Parathyroid adenoma (tissue), 2 donors: ENCODE data around the gene TUBA4A.
A peak's percentile ranks its signal among the peaks of the same experiment; 100 is the strongest.

ENCODE experiments used
- H2AFZ ChIP-seq: fragments of 300-600 bp; sonication (generic); one replicate; pipeline ENCODE4 v1.7.0; 2017; ENCODE audit warnings: antibody characterized with exemption, mild to moderate bottlenecking
- H3K27ac ChIP-seq: fragments of 300-600 bp; sonication (generic); one replicate; pipeline ENCODE4 v1.7.0; 2017
- H3K27me3 ChIP-seq: fragments of 300-600 bp; sonication (generic); one replicate; pipeline ENCODE4 v1.7.0; 2017; ENCODE audit warnings: low read length; ENCODE audit not compliant: control insufficient read depth, insufficient read depth
- H3K36me3 ChIP-seq: fragments of 300-600 bp; sonication (generic); one replicate; pipeline ENCODE4 v1.7.0; 2017; ENCODE audit warnings: low read length; ENCODE audit not compliant: control insufficient read depth, insufficient read depth
- H3K4me1 ChIP-seq: fragments of 300-600 bp; sonication (generic); one replicate; pipeline ENCODE4 v1.7.0; 2017; ENCODE audit warnings: control low read depth
- H3K4me2 ChIP-seq: fragments of 300-600 bp; sonication (generic); one replicate; pipeline ENCODE4 v1.7.0; 2017; ENCODE audit warnings: low read length
- H3K4me3 ChIP-seq: fragments of 300-600 bp; sonication (generic); one replicate; pipeline ENCODE4 v1.7.0; 2017; ENCODE audit warnings: low read depth, low read length
- H3K79me2 ChIP-seq: fragments of 300-600 bp; sonication (generic); one replicate; pipeline ENCODE4 v1.7.0; 2017; ENCODE audit warnings: control low read depth
- H3K9ac ChIP-seq: fragments of 300-600 bp; sonication (generic); one replicate; pipeline ENCODE4 v1.7.0; 2017; ENCODE audit warnings: mild to moderate bottlenecking
- H3K9me3 ChIP-seq: fragments of 300-600 bp; sonication (generic); one replicate; pipeline ENCODE4 v1.7.0; 2017; ENCODE audit warnings: low read length; ENCODE audit not compliant: control insufficient read depth
- CTCF ChIP-seq: fragments of 300-600 bp; sonication (generic); IDR thresholded peaks from one replicate; pipeline ENCODE4 v1.7.0; 2017; ENCODE audit warnings: antibody characterized with exemption, mild to moderate bottlenecking
- donor health status: primary hyperparathyroidism.

TUBA4A gene

GRCh38 chr2:219280651-219281050 lies 26.9 kb upstream of the TUBA4A start:
- Histone ChIP-seq H3K4me3 (no peak overlapping the region), H3K9ac (no peak overlapping the region), H3K79me2 (no peaks in the 10 kb centered on the region), H3K36me3 (no peaks in the 10 kb centered on the region), H3K9me3 (no peaks in the 10 kb centered on the region), H3K4me1 (peaks cover 16% of the 10 kb centered on the region), H3K4me2 (no peak overlapping the region), H3K27me3 (no peaks in the 10 kb centered on the region), H2AFZ (no peak overlapping the region), H3K27ac (no peak overlapping the region)
- TF ChIP-seq CTCF: no peak

GRCh38 chr2:219279916-219280516 lies 26.3 kb upstream of the TUBA4A start:
- Histone ChIP-seq H3K9me3 (no peaks in the 10 kb centered on the region), H3K79me2 (no peaks in the 10 kb centered on the region), H3K4me2 (peak overlapping the region; percentile 69), H3K27me3 (no peaks in the 10 kb centered on the region), H2AFZ (peak overlapping the region; percentile 74), H3K36me3 (no peaks in the 10 kb centered on the region), H3K4me1 (peaks cover 16% of the 10 kb centered on the region), H3K9ac (peak overlapping the region; percentile 68), H3K4me3 (peak overlapping the region; percentile 72), H3K27ac (peak overlapping the region; percentile 82)
- TF ChIP-seq CTCF: no peak

- no peaks in the 10 kb centered on the region for H3K9me3 ChIP-seq
- peak within 1 kb of the TSS; percentile 72 for H3K4me3 ChIP-seq
- H3K27me3 ChIP-seq: no peaks in the 10 kb centered on the region
- peaks cover 20% of the 10 kb centered on the region for H3K4me1 ChIP-seq
- TF ChIP-seq CTCF: no peak
- peak within 1 kb of the TSS; percentile 69 for H3K4me2 ChIP-seq
- peak within 1 kb of the TSS; percentile 82 for H3K27ac ChIP-seq
- H2AFZ ChIP-seq: peak within 1 kb of the TSS; percentile 74
- no peaks in the 10 kb centered on the region for H3K79me2 ChIP-seq
- H3K36me3 ChIP-seq: no peaks in the 10 kb centered on the region
- H3K9ac ChIP-seq: peak within 1 kb of the TSS; percentile 68
These were observed 25.6 kb upstream of the TUBA4A start, which contains the start of gene DNAJB2 for GRCh38 chr2:219279151-219279915. TSS of gene DNAJB2 (plus strand) at chr2:219279366. CDS start at chr2:219279834, 468 bp downstream.

GRCh38 chr2:219278655-219279150 lies 25.0 kb upstream of the TUBA4A start:
- Histone ChIP-seq H3K79me2 (no peaks in the 10 kb centered on the region), H2AFZ (peak overlapping the region; percentile 74), H3K27ac (peak overlapping the region; percentile 82), H3K9me3 (no peaks in the 10 kb centered on the region), H3K4me1 (peaks cover 23% of the 10 kb centered on the region), H3K27me3 (no peaks in the 10 kb centered on the region), H3K36me3 (no peaks in the 10 kb centered on the region), H3K9ac (no peak overlapping the region), H3K4me2 (peak overlapping the region; percentile 69), H3K4me3 (peak overlapping the region; percentile 72)
- no peak for TF ChIP-seq CTCF
